ENCODE data around the gene GRIN3B.

- TF ChIP-seq POLR2A (IDR thresholded peaks at IDR 0.05) (no peak), CTCF (IDR thresholded peaks at IDR 0.05) (no peak)
These were observed 9.5 kb upstream of the GRIN3B start for GRCh38 chr19:990746-991145.

Data from lower leg skin (tissue), 3 donors.